Measurements from ENCODE around the gene SUGP1. TPM values are rescaled to one million over a fixed set of nuclear protein-coding genes. Genes with fewer than 3 reads are reported as not detected.

Gene SUGP1
- total and polyA plus RNA-seq, 2 donors from 2014 or later, result 34.7 to 53.1 TPM

DNA sequence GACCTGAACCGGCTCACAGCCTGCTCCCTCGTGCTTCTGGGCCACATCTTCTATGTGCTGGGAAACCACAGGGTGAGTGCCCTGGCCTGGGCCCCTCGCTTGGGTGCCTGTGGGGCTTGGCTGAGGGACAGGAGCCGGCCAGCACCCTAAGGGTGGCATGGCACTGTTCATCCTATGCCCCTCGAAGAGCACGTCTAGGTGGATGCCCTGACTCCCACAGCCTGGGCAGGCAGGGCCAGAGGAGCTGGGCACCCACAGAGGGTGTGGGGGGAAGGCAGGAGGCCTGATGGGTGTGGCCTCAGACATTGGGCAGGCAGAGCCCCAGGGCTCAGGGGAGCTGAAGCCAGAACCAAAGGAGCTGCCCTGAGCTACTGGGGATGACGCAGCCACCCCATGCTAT is 29.1 kb upstream of the SUGP1 start:
- TF ChIP-seq, protein P1, sequence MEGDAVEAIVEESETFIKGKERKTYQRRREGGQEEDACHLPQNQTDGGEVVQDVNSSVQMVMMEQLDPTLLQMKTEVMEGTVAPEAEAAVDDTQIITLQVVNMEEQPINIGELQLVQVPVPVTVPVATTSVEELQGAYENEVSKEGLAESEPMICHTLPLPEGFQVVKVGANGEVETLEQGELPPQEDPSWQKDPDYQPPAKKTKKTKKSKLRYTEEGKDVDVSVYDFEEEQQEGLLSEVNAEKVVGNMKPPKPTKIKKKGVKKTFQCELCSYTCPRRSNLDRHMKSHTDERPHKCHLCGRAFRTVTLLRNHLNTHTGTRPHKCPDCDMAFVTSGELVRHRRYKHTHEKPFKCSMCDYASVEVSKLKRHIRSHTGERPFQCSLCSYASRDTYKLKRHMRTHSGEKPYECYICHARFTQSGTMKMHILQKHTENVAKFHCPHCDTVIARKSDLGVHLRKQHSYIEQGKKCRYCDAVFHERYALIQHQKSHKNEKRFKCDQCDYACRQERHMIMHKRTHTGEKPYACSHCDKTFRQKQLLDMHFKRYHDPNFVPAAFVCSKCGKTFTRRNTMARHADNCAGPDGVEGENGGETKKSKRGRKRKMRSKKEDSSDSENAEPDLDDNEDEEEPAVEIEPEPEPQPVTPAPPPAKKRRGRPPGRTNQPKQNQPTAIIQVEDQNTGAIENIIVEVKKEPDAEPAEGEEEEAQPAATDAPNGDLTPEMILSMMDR (IDR thresholded peaks at IDR 0.05; ENCODE audit: borderline replicate concordance, extremely low read depth, insufficient read depth), result no peak
- Histone ChIP-seq H3K36me3 (ENCODE audit: control insufficient read depth in 2 of 3, insufficient read depth in 3 of 3, low read length in 3 of 3) (peaks cover 4 to 70% (median 38%) of the 10 kb centered on the region in 3 donors), H3K9ac (ENCODE audit: low read length in 3 of 3) (no peak overlapping the region), H3K27me3 (ENCODE audit: control insufficient read depth, insufficient read depth, low read length) (no peaks in the 10 kb centered on the region), H3K4me3 (ENCODE audit: low read length in 3 of 3) (no peak overlapping the region), H3K4me1 (ENCODE audit: control insufficient read depth in 2 of 3, insufficient read depth in 2 of 3, low read depth in 1 of 3, low read length in 3 of 3) (no peaks in the 10 kb centered on the region), H3K9me3 (ENCODE audit: control insufficient read depth in 2 of 3, insufficient read depth in 1 of 3, low read length in 3 of 3) (no peaks in the 10 kb centered on the region), H3K27ac (ENCODE audit: low read depth in 2 of 2, low read length in 2 of 2) (no peak overlapping the region)
- DNase-seq (no peak), FAIRE-seq (no peak)
- intact Hi-C loops (cut with DNase I), result no loop called here

DNA sequence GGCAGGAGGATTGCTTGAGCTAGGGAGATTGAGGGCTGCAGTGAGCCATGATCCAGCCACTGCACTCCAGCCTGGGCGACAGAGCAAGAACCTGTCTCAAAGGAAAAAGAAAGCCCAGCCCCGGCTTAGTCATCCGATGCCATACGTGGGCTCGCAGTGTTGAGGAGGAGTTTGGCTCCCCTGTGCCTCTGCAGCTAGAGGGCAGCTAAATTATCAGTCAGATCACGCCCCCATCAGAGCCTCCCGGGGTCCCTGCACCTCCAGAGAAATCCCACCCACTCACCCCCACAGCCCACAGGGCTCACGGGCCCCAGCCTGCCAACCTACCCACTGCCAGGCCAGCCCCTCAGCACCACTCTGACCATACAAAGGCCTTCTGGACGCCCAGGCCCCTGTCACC is 28.0 kb upstream of the SUGP1 start:
- TF ChIP-seq, protein P1 (IDR thresholded peaks at IDR 0.05; ENCODE audit: borderline replicate concordance, extremely low read depth, insufficient read depth), result no peak
- Histone ChIP-seq H3K9me3 (ENCODE audit: control insufficient read depth in 2 of 3, insufficient read depth in 1 of 3, low read length in 3 of 3) (no peaks in the 10 kb centered on the region), H3K4me1 (ENCODE audit: control insufficient read depth in 2 of 3, insufficient read depth in 2 of 3, low read depth in 1 of 3, low read length in 3 of 3) (no peaks in the 10 kb centered on the region), H3K4me3 (ENCODE audit: low read length in 3 of 3) (no peak overlapping the region), H3K36me3 (ENCODE audit: control insufficient read depth in 2 of 3, insufficient read depth in 3 of 3, low read length in 3 of 3) (peaks cover 3 to 65% (median 36%) of the 10 kb centered on the region in 3 donors), H3K27me3 (ENCODE audit: control insufficient read depth, insufficient read depth, low read length) (no peaks in the 10 kb centered on the region), H3K27ac (ENCODE audit: low read depth in 2 of 2, low read length in 2 of 2) (no peak overlapping the region), H3K9ac (ENCODE audit: low read length in 3 of 3) (no peak overlapping the region)
- DNase-seq (no peak), FAIRE-seq (no peak)
- intact Hi-C loops (cut with DNase I), result no loop called here

DNA sequence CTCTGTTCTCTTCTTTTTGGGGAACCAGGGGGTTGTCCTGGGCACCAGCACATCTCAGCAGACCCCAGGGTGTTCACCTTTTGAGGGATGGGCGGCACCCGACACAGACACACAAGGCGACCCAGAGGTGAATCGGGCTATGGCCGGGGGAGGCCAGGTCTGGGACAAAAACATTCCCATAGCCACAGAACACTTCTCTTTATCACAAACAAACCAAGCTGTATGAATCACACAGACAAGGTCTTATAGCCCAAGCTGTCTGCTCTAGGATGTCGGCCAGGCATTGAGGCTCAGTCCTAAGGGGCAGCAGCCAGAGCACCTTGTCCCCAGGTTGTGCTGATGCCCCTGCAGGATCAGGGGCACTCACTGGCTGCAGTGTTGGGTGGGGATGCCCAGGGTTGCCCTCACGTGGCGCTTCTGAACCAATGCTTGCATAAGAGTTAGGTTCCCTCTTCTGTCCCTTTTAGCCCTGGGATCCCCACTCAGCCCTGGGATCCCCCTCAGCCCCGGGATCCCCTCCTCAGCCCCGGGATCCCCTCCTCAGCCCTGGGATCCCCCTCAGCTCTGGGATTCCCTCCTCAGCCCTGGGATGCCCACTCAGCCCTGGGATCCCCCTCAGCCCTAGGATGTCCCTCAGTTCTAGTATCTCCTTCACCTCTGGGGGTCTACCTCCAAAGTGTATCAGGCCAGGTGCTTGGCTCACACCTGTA is 27.2 kb upstream of the SUGP1 start:
- no peaks in the 10 kb centered on the region for H3K4me1 ChIP-seq (ENCODE audit: control insufficient read depth in 2 of 3, insufficient read depth in 2 of 3, low read depth in 1 of 3, low read length in 3 of 3)
- DNase-seq (no peak), FAIRE-seq (no peak)
- no peaks in the 10 kb centered on the region for H3K9me3 ChIP-seq (ENCODE audit: control insufficient read depth in 2 of 3, insufficient read depth in 1 of 3, low read length in 3 of 3)
- no peak overlapping the region for H3K4me3 ChIP-seq (ENCODE audit: low read length in 3 of 3)
- H3K27me3 ChIP-seq (ENCODE audit: control insufficient read depth, insufficient read depth, low read length), result no peaks in the 10 kb centered on the region
- H3K9ac ChIP-seq (ENCODE audit: low read length in 3 of 3), result no peak overlapping the region
- H3K27ac ChIP-seq (ENCODE audit: low read depth in 2 of 2, low read length in 2 of 2), result no peak overlapping the region
- intact Hi-C loops (cut with DNase I), result no loop called here
- H3K36me3 ChIP-seq (ENCODE audit: control insufficient read depth in 2 of 3, insufficient read depth in 3 of 3, low read length in 3 of 3), result peaks cover 3 to 59% (median 38%) of the 10 kb centered on the region in 3 donors
- TF ChIP-seq, protein P1 (IDR thresholded peaks at IDR 0.05; ENCODE audit: borderline replicate concordance, extremely low read depth, insufficient read depth), result no peak

All from kidney (tissue), 14 donors.